HG03342 (cell line): ENCODE data around the gene NFIC.
"Not testable (repeated sequence)": the region's sequence is repeated elsewhere in the genome, so short reads cannot be mapped to it uniquely, and the experiment has no call there.

Experiments
- ATAC-seq: cut with Tn5 transposase; IDR thresholded peaks from one replicate; pipeline ENCODE4 v1.9.1; 2021; ENCODE audit warnings: mild to moderate bottlenecking, moderate library complexity; ENCODE audit not compliant: unreplicated experiment

NFIC gene

GRCh38 chr19:3396881-3397265, 30.5 kb downstream of the NFIC start:
- no peak for ATAC-seq

- ATAC-seq: no peak
These were observed 31.1 kb downstream of the NFIC start for GRCh38 chr19:3397266-3398022.

- ATAC-seq: no peak
These were observed 31.9 kb downstream of the NFIC start for GRCh38 chr19:3398114-3398899.

- no peak for ATAC-seq
These were observed 32.5 kb downstream of the NFIC start for GRCh38 chr19:3398900-3399278.

- not testable (repeated sequence) for ATAC-seq
These were observed 32.9 kb downstream of the NFIC start for GRCh38 chr19:3399311-3399710.

GRCh38 chr19:3401004-3401768, 34.8 kb downstream of the NFIC start:
- no peak for ATAC-seq

GRCh38 chr19:3402631-3403443, 36.5 kb downstream of the NFIC start:
- ATAC-seq: no peak

GRCh38 chr19:3403489-3404323, 37.3 kb downstream of the NFIC start:
- ATAC-seq: no peak

GRCh38 chr19:3404324-3405260, 38.2 kb downstream of the NFIC start:
- no peak for ATAC-seq

GRCh38 chr19:3405261-3405653, 38.9 kb downstream of the NFIC start:
- no peak for ATAC-seq

GRCh38 chr19:3406571-3407111, 40.3 kb downstream of the NFIC start:
- ATAC-seq: no peak

GRCh38 chr19:3407556-3408516, 41.5 kb downstream of the NFIC start:
- ATAC-seq: no peak

- ATAC-seq: no peak
These were observed 42.6 kb downstream of the NFIC start for GRCh38 chr19:3408996-3409345.

- ATAC-seq: no peak
These were observed 43.1 kb downstream of the NFIC start for GRCh38 chr19:3409346-3410064.

GRCh38 chr19:3411636-3412035, 45.3 kb downstream of the NFIC start:
- ATAC-seq: no peak

GRCh38 chr19:3412066-3412465, 45.7 kb downstream of the NFIC start:
- ATAC-seq: no peak

GRCh38 chr19:3413796-3414327, 47.5 kb downstream of the NFIC start:
- ATAC-seq: no peak
